HG03575 (cell line): Measurements from ENCODE around the gene ING2.
"Not testable (repeated sequence)": the region's sequence is repeated elsewhere in the genome, so short reads cannot be mapped to it uniquely, and the experiment has no call there.

Experiments
- ATAC-seq: cut with Tn5 transposase; IDR thresholded peaks from one replicate; pipeline ENCODE4 v1.9.1; 2021; ENCODE audit not compliant: unreplicated experiment, insufficient number of reproducible peaks, low FRiP score; ENCODE audit errors: extremely low read depth

Gene ING2

DNA sequence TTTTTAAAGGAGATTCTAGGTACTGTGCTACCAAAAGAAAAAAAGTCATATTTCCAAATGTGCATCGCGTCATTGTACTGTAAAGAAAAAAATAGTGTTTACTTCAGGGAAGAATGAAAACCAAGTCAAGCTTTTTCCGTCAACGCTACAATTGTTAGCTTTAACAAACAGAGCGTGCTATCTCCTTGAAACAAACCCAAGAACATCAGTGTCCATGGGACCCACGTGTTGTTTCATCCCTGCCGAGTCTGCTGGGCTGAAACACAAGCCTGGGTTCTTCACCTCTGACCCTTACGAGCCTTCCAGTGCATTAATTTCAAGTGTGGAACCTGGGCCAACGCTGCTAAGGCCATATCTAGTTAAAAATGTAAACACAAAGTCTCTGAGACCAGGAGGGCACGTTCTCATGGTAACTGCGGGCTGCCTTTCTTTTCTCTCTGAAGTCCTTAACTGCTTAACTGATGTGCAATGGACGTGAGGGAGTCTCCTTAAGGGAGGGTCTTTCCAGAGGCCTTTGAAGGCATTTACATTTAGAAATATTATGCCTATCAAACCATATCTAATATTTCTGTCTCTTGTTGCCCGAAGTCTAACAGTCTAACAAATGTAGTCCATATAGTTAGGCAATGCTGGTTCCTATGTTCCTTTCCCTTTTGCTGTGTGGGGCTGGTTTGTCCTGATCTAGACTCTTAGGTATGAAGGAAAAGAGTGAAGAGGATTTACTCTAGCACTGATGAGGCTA, 36.3 kb downstream of the ING2 start:
- no peak for ATAC-seq

DNA sequence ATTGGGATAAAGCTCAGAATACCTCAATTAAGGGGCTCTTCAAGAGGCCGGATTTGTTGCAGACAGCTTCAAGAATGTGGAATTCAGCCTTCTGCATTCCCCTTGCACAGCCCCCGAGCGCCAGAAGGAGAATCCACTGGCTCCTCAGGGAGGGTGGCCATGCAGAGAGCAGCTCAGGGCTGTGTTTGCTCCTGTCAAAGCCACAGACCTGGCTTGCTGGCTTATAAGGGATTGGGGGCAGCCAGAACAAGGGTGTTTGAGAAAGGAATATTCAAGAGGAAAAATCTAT, 36.8 kb downstream of the ING2 start:
- ATAC-seq: no peak

DNA sequence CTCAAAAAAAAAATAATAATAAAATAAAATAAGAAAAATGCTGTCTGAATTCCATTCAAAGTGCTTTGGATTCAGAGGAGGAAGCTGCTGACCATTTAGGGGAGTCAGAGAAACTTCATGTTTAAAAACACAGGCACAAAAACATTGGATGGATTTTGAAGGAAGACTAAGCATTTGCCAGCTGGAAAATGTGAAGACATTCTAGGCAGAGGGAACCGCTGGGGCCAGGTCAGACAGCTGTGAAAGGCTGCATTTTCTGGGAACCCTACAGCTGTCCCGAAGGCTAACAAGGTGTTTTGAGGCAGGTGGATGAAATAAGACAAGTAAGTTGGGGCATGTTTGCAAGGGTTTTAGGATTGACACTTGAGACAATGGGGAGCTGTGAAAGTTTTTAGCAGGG, 38.6 kb downstream of the ING2 start:
- no peak for ATAC-seq

DNA sequence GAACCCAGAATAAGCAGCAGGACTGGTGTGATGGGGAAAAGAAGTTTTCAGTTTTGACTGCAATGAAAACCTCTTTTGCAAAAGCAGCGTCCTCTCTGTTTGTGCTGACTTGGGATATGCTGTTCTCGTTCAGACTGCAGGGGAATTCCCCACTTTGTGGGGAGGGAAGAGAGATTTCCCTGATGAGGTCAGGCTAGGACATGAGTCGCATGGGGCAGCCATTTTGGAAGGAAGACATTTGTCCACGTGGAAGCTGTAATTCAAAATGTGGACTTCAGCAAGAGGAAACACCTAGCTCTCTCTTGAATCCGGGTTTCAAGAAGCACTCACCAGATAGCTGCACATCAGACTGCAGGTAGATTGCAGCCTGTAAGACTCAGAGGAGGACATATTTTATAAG, 39.3 kb downstream of the ING2 start:
- no peak for ATAC-seq

DNA sequence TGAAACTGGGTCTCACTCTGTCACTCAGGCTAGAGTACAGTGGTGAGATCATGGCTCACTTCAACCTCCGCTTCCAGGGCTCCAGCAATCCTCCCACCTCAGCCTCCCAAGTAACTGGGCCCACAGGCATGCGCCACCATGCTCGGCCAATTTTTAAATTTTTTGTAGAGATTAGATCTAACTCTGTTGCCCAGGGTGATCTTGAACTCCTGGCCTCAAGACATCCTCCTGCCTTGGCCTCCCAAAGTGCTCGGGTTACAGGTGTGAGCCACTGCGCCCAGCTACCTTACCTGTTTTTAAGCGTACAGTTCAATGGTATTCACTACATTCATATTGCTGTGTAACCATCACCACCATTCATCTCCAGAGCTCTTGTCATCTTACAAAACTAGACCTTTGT, 41.5 kb downstream of the ING2 start:
- no peak for ATAC-seq

DNA sequence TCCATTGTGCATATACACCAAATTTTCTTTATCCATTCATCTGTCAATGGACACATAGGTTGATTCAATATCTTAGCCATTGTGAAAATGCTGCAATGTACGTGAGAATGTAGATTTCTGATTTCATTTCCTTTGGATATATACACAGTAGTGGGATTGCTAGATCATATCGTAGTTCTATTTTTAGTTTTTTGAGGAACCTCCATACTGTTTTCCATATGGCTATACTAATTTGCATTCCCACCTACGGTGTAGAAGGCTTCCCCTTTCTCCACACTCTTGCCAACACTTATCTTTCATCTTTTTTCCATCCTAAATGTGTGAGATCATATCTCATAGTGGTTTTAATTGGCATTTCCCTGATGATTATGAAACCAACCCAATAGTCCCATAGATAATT, 43.4 kb downstream of the ING2 start:
- no peak for ATAC-seq

DNA sequence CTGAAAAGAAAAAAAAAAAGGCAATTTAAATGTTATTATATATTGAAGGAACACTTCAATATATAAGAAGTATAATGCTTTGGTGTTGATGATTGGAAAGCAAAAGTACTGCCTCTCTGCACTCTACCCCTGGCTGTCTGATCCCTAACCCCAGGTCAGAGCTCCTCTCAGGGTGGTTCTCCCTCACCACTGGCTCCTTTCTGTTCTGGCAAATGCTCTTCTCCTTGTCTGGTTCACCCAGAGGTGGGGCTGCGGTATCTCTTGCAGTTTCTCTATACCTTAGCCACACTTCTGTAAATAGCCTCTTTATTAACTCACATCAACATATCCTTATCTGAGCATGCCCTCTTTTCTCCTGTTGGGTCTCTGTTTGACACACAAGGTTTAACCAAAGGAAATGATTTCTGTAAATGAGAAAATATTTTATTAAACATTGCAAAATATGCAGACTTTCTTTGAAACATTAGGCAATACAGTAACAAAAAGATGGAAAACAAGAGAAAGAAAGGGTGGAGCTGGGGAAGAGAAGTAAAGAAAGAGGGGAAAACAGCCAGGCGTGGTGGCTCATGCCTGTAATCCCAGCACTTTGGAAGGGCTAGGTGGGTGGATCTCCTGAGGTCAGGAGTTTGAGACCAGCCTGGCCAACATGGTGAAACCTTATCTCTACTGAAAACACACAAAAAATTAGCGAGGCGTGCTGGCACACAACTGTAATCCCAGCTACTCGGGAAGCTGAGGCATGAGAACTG, 45.7 kb downstream of the ING2 start:
- ATAC-seq: no peak

DNA sequence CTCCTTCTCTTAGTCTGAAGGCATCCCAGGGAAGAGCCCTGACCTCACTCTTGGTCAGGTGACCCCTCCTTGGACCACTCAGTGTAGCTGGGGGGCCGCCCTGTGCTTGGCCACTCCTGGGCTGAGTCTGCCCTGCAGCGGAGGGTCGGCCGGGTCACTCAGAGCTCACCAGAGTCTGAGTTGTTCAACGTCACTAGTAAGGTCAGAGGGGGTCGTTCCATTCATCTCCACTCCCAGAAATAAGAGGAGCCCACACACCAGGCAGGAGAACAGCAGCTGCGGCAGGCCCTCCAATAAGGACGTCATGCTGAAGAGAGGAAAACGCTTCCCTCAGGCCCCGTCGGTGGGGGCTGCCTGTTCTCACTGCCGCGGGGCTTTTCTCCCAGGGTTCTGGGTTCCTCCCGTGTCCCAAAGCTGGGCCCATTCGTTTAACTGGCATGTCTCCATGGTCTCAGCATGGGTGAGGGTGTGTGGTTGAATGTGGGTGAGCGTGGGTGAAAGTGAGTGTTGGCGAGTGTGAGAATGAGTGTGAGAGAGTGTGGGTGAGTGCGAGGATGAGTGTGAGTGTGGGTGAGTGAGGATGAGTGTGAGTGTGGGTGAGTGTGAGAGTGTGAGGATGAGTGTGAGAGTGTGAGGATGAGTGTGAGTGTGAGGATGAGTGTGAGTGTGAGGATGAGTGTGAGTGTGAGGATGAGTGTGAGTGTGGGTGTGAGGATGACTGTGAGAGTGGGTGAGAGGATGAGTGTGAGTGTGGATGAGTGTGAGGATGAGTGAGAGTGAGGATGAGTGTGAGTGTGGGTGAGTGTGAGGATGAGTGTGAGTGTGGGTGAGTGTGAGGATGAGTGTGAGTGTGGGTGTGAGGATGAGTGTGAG, 47.7 kb downstream of the ING2 start:
- ATAC-seq: no peak

DNA sequence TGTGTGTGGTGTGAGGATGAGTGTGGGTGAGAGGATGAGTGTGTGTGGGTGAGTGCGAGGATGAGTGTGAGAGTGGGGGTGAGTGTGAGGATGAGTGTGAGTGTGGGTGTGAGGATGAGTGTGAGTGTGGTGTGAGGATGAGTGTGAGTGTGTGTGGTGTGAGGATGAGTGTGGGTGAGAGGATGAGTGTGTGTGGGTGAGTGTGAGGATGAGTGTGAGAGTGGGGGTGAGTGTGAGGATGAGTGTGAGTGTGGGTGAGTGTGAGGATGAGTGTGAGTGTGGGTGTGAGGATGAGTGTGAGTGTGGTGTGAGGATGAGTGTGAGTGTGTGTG, 48.3 kb downstream of the ING2 start:
- not testable (repeated sequence) for ATAC-seq

DNA sequence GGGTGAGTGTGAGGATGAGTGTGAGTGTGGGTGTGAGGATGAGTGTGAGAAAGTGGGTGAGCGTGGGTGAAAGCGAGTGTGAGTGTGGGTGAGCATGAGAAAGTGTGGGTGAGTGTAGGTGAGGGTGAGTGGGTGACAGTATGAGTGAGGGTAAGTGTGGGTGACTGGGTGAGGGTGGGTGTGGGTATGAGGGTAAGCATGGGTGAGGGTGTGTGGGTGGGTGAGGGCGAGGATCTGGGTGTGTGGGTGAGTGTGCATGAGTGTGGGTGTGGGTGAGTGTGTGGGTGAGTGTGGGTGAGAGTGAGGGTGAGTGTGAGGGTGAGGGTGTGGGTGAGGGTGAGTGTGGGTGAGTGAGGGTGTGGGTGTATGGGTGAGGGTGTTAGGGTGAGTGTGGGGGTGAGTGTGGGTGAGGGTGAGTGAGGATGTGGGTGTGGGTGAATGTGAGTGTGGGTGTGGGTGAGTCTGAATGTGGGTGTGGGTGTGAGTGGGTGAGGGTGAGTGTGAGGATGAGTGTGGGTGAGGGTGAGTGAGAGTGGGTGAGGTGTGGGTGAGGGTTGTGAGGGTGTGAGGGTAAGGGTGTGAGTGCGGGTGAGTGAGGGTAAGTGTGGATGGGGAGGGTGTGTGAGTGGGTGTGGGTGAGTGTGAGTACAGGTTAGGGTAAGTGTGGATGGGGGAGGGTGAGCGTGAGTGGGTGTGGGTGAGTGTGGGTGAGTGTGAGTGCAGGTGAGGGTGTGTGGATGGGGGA, 48.9 kb downstream of the ING2 start:
- no peak for ATAC-seq

DNA sequence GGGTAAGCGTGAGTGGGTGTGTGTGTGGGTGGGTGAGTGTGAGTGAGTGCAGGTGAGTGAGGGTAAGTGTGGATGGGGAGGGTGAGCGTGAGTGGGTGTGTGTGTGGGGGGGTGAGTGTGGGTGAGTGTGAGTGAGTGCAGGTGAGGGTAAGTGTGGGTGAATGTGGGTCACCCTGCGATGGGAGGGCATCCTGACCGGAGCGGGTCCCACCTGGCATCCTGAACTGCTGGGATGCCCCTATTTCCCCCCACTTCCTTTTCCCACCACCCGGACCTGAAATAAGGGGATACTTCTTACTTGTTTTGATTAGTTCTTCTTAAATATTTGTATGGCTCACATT, 49.5 kb downstream of the ING2 start:
- ATAC-seq: no peak

DNA sequence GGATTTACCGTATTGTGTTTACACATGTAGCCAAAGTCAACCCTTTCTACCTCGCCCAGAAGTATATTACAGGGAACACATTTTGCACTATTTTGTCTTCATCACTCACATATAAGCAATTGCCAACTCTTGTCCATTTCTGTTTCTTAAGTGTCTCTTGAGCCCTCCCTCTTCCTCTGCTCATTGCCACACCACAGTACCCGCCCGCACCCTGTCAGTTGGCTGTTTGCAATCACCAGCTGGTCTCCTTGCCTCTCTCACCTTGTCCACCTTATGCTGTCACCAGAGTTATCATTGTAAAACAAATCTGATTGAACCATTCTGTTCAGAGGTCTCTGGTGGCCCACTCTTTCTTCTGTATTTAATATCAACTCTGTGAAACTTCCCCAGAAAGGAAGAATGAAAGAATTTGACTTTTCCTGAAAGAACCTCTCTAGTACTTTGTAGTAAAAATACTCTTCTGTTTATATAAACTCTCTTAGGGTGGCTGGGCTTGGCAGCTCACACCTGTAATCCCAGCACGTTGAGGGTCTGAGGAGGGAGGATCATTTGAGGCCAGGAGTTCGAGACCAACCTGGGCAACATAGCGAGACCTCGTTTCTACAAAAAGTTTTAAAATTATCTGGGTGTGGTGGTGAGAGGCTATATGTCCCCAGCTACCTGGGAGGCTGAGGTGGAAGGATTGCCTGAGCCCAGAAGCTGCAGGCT, 50.2 kb downstream of the ING2 start:
- no peak for ATAC-seq

DNA sequence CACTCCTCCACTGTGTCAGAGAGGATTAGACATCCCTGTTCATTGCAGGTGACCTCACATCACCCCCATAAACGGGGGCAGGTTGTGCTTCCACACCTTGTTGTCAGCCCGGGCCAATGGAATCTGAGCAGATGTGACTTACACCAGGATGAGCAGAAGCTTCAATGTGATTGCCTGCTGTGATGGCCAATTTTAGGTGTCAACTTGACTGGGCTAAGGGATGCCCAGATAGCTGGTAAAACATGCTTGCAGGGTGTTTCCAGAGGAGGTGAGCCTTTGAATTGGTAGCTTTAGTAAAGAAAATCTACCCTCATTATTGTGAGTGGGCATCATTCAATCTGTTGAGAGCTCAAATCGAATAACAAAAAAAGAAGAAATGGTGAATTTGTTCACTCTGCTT, 52.1 kb downstream of the ING2 start:
- ATAC-seq: no peak

DNA sequence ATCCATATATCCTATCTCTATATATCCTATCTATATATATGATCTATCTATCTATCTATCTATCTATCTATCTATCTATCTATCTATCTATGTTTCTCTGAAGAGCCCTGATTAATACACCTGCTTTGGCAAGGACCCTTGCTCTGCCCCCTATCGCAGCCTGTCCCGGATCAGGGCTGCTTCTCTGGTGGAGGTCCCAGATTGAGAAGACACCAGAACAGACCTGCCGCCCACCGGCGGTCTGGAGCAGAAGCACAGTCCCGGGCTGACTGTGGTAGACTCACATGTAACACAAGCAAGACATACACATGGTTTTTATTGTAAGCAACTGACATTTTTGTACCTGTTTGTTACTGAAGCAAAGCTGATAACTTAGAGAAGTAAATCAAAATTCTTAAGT, 52.8 kb downstream of the ING2 start:
- ATAC-seq: no peak

DNA sequence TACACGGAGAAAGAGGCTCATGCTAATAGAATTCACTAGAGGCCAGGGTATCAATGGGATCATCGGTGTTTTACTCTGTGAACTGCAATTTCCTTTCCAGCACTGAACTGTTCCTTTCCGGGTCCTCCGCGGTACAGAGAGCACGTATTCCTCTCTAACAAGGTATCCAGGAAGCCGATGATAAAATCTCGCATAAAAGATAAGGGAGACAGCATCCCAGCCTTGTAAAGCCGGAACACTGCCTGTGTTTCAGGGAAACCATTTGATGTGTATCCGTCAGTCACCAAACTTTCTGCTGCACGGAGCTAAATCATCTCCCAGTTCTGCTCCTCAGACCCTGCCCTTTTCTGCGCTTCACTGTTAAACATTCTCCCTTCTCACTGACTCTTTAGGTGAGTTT, 54.0 kb downstream of the ING2 start:
- no peak for ATAC-seq

DNA sequence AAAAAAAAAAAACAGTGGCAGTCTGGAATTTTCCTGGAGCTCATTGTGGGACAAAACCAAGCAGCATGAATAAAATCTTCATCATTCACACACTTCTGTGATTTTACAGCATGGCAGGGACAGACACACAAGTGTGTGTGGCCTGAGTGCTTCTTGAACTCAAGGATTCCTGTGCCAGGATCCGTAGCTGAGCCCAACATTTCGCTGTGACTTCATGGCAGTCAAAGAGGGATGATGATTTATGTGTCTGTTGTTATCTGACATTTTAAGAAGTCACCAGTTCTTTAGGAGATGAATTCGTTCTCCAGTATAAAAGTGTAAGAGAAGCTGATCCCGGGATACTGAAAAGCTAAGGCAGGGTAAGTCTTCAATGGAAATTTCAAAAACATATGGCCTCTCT, 57.0 kb downstream of the ING2 start:
- no peak for ATAC-seq
